GM18498 (cell line): ENCODE measurements around the gene IGF2R.
A peak's percentile ranks its signal among the peaks of the same experiment; 100 is the strongest.
"Not testable (repeated sequence)": the region's sequence is repeated elsewhere in the genome, so short reads cannot be mapped to it uniquely, and the experiment has no call there.

Experiments
- ATAC-seq: cut with Tn5 transposase; IDR thresholded peaks from one replicate; pipeline ENCODE4 v1.9.1; 2021; ENCODE audit warnings: mild to moderate bottlenecking, moderate library complexity; ENCODE audit not compliant: unreplicated experiment

The IGF2R gene

DNA sequence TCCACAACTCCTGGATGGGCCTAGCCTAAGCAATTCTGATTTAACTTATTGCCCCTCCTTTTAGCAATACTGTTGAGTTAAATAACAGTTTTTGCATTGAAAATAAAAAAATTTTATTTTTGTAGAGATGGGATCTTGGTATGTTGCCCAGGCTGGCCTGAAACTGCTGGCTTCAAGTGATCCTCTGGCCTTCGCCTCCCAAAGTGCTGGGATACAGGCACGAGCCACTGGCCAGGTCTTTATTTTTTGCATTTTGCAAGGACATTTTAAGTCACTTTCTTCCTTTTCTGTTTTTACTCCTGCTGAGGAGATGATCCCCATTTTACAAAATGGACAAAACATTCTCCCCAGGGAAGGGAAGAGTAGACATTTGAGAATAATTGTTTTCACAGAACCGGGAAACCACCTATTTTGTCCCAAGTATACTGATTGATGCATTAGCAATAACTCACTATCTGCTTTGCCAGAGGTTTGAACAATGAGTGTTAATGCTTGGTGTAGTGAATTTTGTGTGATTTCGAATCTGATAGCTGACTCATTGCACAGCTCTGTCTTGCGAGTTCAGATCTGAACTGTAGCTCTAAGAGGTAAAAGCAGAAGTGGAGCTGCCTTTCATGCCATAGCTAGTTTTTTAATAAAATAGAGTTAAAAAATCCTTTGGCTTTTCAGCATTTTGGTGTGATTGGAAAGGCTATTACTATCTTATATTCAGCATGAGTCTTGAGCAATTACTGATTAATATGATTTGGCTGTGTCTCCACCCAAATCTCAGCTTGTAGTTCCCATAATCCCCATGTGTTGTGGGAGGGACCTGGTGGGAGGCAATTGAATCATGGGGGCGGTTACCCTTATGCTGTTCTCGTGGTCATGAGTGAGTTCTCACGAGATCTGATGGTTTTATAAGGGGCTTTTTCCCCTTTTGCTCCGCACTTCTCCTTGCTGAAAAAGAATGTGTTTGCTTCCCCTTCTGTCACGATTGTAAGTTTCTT is 20.9 kb downstream of the IGF2R start:
- ATAC-seq: peak; percentile 84

DNA sequence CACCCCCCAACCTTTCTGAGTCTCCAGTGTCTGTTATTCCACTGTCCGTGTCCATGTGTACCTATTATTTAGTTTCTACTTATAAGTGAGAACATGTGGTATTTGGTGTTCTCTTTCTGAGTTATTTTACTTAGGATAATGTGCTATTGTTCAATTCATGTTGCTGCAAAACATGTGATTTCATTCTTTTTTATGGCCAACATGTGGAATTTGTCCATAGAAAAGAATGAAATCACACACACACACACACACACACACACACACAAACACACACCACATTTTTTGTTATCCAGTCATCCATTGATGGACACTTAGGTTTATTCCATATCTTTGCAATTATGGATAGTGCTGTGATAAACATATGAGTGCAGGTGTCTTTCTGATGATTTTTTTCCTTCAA is 23.5 kb downstream of the IGF2R start:
- ATAC-seq: no peak

DNA sequence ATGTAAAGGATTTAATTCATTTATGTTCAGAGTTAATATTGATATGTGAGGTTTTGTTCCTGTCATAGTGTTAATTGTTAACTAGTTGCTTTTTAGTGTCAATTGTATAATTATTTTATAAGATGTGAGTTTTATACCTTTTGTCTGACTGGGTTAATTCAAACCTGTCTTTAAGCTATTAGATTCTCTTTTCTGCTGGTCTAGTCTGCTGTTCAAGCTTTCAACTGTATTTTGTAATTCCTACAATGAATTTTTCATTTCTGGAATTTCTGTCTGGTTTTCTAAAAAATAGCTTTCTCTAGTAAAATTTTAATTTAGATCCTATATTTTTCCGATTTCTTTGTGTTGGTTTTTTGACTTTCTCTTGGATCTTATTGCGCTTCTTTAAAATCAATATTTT is 26.5 kb downstream of the IGF2R start:
- ATAC-seq: no peak

DNA sequence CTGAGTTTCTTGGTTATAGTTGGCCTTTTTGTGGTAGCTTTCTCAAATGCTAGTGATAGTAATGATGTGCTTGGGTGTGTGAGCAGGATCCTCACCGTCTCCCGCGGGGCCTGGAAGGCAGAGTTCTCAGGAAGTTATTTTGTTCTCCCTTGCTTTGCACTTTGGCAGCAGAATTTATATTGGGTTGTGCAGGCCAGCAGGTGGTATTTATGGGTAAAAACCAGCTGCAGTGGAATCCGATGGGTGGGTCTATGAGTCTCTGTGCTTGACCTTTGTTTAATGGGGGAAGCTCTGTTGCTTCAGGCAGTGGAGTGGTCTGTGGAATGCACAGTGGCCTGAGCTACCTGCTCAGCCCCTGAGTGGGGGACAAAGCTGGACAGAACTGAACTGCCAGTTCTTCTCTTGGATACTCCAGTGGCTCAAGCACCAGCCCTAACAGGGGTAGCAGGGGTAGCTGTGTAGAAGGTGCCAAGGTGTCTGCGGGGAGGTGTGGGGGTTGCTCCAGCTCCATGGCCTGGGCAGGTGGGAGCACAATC is 27.3 kb downstream of the IGF2R start:
- no peak for ATAC-seq

DNA sequence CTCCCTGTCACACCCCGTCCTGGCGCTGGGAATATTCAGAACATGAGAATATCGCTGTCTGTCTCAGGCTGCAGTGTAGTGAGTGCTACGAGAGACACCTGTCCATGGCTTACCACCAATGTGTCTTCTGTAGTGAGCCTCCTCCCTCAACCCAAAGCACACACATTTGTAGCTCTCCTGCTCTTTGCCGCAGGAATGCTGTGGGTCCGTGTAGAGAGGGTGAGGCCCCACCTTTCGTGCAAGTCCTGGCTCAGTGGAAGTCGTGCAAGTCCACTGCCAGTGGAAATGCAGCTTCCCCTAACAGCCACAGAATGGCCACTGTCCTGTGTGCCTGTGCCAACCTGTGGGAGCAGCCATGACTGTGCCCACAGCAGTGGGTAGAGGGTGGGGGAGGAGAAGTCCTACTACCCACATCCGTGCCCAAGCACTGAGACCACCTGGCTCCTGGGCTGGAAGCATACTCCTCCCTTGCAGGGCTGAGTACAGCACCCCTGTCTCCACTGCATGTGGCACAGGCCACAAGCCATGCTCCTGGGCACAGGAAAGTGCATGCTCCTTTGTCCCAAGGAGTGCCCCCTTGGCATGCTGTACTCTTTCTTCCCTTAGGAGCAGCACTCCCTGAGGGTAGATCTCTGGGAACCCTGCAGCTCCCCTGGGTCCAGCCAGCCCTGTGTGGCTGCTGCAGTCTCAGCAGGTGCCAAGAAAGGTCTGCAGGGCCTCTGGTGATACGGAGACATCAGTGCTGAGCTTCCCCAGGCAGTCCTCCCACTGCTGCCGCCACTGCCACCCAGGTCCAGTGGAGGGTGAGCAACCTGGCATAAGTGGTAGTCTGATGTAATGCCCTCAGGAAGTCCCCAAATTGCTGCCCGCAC is 28.0 kb downstream of the IGF2R start:
- no peak for ATAC-seq

DNA sequence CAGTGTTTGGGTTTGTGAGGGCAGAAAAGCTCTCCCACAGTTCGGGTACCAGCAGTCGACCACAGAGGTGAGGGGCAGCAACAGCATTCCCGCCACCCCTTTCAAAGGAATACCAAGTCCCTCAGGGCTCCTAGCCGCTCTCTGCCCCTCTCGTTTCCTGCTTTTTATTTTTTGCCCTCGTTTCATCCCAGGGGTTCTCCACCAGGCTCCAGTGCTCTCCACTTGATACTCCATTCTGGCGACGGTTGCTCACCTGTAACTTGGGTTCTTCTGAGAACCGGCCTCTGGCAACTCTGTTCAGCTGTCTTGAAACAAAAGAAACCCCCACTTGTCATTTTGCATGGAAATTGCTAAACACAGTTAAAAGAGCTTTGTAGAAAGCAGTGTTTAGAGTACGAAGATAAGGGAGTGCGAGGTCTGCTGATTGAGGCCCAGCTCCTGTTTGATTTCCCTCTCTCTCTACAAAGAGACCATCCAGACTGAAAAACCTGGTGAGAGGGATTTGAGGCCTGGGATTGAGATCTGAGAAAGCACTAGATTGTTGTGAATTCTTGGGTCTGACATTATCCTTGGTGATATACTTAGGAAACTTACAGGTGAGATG is 28.7 kb downstream of the IGF2R start:
- ATAC-seq: no peak

DNA sequence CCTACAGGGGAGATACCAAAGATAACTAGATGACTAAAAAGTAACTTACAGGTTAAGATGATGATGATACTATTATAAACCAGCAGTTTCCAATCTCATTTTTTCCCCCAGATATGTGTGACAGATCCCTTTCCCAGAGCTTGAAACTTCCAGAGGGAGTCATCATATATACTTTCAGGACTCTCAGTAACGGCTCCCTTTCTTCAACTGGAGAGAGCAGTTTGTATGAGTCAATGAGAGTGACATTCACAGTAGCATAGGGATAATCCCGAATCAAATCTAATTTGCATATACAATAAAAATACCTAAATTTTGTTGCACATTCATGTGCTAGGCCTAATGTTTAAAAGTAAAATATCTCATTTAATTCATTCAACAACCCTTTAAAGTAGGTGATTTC is 29.7 kb downstream of the IGF2R start:
- no peak for ATAC-seq

DNA sequence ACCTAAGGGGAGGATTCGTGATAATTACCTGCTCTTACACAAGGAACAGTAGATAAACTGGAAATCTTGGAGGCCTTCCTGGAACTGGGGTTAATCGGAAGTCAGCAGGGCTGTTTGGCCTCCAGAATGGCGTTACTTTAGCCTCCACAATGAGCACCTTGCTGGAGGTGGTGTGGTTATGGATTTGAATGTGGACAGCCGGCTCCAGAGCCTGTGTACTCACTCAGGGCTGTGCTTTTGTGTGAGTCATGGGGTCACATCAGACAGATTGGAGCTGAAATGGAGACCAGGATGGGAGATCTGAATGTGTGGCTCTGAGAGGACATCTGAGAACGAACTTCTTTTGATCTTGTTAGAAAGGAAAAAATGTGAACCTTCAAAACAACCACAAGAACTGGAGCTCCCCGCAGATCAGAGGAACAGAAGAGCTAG is 30.4 kb downstream of the IGF2R start:
- no peak for ATAC-seq

DNA sequence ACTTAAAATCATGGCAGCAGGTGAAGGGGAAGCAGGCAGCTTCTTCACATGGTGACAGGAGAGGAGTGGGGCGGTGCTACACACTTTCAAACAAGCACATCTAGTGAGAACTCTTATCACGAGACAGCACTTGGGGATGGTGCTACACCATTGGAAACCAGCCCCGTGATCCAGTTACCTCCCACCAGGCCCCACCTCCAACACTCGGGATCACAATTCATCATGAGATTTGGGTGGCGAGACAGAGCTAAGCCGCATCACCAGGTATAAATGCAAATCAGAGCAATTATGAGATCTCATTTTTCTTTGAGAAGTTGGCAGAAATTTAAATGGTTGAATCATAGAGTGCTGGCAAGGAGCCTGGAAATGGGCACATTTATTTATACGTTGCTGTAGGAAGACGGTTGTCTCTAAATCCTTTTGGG is 31.4 kb downstream of the IGF2R start:
- ATAC-seq: no peak

DNA sequence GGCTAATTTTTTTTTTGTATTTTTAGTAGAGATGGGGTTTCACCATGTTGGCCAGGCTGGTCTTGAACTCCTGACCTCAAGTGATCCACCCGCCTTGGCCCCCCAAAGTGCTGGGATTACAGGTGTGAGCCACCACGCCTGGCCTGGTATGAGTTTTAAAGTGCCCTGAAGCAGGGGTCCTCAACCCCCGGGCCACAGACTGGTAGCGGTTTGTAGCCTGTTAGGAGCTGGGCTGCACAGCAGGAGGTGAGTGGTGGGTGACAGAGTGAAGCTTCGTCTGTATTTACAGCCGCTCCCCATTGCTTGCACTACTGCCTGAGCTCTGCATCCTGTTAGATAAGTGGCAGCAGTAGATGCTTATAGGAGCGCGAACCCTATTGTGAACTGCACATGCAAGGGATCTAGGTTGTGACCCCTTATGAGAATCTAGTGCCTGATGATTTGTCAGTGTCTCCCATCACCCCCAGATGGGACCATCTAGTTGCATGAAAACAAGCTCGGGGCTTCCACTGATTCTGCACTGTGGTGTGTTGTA is 32.1 kb downstream of the IGF2R start:
- not testable (repeated sequence) for ATAC-seq

DNA sequence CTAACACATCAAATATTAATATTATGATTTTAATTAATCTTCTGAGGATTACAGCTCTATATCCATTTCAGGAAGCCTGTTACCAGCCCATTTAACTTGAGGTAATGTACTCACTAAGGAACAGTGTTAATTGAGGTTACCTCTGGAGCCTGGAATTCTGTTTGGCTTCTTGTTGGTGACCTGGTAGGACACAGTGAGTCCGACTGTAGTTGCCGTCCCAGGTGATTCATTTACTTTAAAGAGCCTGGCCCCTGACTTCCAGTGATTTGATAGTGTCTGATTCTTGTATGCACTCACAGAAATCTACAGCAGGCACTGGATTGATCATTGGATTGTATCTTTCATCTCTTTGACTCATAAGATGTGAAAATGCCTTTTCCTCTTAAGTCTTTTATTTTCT is 34.0 kb downstream of the IGF2R start:
- no peak for ATAC-seq

DNA sequence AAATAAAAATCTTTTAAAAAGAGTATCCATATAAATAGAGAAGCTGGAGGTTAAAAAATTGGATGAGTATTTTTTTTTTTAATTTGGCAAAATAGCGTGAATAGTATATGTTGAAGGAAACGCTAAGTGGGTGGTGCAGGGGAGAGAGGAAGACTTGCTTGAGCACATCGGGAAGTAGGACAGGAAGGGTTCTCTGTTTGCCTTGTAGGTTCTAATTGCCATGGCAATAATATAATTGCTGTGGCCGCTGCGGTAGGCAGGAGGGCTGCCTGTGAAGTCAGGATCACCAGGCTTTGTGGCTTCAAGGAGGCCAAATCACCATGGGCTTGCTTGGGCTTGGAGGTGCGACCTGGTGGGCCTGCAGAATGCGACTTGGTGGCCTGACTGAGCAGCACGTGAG is 35.1 kb downstream of the IGF2R start:
- ATAC-seq: no peak

DNA sequence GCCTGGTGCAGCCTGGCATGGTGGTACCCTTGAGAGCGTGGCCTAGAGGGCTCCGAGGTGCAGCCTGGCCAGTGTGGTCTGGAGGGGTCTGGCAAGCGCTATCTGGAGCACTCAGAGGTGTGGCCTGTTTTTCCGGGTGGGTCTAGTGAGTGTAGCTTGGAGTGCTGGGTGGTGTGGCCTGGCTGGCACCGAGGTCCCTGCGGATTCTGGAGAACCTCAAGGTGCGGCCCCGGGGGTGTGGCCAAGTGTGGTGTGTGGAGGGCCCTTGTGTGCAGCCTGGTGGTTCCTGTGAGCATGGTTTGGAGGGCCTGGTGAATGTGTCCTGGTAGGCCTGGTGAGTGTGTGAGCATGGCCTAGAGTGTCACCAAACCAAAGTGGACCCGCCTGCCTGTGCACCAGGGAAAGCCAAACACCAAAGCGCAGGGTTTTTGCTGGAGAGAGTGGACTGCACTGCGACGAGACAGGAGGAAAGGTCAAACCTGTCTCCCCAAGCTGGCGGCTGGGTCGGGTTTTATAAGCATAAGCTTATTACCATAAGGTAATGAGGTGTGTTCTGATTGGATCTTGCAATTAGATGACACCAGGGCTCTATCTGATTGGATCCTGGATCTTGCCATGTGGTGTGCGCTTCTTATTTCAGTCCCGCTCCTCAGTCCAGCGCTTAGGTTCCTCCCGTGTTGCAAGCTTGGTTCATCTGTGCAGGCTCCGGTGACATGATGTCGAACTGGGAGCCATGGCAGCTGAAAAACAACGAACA is 35.7 kb downstream of the IGF2R start:
- ATAC-seq: no peak

DNA sequence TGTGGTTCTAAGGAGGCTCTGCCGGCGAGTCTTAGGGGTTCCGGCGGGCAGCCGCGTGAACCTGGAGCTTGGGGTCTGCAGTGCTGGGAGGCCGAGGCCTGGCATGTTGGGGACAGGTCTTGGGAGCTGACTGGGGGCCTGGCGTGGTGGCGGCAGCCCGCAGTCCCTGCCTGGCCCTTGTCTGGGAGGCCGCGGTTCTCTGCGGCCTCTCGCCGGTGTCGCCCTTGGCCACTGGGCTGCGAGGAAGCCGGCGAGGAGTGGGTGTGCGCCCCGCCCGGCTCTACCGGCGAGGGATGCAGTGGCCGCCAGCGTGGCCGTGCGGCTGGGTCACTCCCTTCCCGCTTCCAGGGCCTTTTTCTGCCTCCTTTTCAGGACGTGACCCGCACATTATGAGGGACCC is 36.3 kb downstream of the IGF2R start:
- no peak for ATAC-seq

DNA sequence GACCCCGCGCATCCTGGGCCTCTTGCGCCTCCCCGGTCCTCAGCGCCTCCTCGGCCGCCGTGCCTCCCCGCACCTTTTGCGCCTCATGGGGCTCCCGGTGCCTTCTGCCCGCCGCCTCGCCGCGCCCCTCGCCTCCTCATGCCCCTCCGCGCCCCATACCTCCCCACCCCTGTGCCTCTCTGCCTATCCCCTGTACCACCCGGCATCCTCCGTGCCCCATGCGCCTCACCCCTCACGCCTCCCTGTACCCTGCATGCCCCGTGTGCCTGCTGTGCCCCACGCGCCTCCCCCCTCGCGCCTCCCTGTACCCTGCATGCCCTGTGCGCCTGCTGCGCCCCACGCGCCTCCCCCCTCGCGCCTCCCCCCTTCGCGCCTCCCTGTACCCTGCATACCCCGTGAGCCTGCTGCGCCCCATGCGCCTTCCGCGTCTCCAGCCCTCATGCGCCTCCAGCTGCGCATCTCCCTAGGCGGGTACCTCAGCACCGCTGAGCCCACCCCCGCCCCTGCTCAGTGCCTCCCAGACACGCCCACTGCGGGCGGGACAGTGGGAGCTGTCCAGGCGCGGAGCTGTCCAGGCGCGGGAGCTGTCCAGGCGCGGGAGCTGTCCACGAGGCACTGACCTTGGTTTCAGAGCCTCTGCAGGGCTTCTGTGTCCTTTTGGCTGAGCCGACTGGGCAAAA is 37.1 kb downstream of the IGF2R start:
- ATAC-seq: no peak

DNA sequence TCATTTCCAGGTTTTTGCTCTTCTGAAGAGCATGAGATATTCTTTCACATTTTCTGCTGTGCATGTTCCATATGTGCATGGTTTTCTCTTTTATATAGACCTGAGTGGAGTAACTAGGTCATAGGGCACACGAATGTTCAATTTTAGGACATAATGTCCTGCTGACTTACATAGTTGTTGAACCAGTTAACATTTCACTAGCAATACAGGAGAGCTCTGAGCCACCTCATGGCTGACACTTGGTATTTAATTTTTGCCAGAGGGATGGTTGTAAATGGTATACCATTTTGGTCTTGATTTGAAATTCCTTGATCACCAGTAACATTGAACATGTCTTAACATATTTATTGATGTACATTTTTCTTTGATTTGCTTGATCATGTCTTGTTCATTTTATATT is 38.3 kb downstream of the IGF2R start:
- no peak for ATAC-seq

DNA sequence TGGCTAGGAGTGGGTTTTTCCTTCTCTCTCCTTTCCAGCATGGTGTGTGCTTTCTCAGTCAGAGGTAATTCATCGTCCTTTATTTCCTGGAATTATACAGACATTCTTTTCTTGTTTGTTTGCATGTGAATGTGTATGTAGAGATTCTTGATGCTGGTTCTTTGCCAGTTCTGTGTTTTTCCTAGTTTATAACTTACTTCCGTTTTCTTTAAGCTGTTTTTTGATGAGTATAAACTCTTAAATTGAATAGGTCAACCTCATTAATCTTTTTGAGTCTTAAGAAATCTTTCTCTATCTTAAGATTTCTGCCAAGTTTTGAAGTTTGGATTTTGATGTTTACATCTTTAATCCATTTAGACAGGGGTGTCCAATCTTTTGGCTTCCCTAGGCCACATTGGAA is 38.7 kb downstream of the IGF2R start:
- ATAC-seq: no peak

DNA sequence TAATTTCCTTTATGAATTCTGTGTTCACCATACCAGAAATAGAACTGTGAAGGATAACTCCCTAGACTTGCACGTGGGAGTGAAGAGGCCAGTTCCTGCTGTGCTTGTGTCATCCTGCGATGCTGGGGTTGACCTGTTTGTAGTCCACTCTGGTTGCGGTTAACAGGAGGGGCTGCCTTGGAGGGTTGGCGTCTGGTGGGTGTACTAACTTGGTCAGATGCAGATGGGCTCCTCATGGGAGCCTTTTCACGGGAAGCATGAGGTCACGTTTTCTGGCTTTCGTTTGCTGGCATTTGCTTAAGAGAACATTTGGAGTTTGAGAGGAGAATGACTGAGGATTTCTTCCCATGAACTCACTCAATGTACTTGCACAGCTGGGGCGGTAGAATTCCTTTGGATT is 41.2 kb downstream of the IGF2R start:
- ATAC-seq: no peak
